Measurements from ENCODE around the gene SNX20.

SNX20 gene

GRCh38 chr16:50679266-50679665 lies 1.8 kb downstream of the SNX20 start:
- no peak for DNase-seq

GRCh38 chr16:50678531-50678930 lies 2.6 kb downstream of the SNX20 start:
- no peak for DNase-seq

GRCh38 chr16:50677351-50677750 lies 3.8 kb downstream of the SNX20 start:
- DNase-seq = no peak

- DNase-seq = no peak
Observed at GRCh38 chr16:50676684-50677225, 4.4 kb downstream of the SNX20 start.

- DNase-seq = no peak
Observed at GRCh38 chr16:50675686-50676610, 5.2 kb downstream of the SNX20 start.

GRCh38 chr16:50674831-50675230 lies 6.3 kb downstream of the SNX20 start:
- no peak for DNase-seq

GRCh38 chr16:50673496-50674275 lies 7.4 kb downstream of the SNX20 start:
- no peak for DNase-seq

- DNase-seq = peak; percentile 18
Observed at GRCh38 chr16:50671644-50672260, 9.4 kb downstream of the SNX20 start.

- no peak for DNase-seq
Observed at GRCh38 chr16:50670476-50670875, 10.6 kb downstream of the SNX20 start.

GRCh38 chr16:50669741-50670140 lies 11.4 kb downstream of the SNX20 start:
- no peak for DNase-seq

- DNase-seq = no peak
Observed at GRCh38 chr16:50668368-50669008, 12.6 kb downstream of the SNX20 start.

- no peak for DNase-seq
Observed at GRCh38 chr16:50667497-50668367, 13.4 kb downstream of the SNX20 start.

GRCh38 chr16:50666658-50667496 lies 14.2 kb downstream of the SNX20 start:
- DNase-seq = no peak

- peak; percentile 59 for DNase-seq
Observed at GRCh38 chr16:50665128-50665878, 15.8 kb downstream of the SNX20 start.

- DNase-seq = no peak
Observed at GRCh38 chr16:50664270-50664669, 16.8 kb downstream of the SNX20 start.

- DNase-seq = no peak
Observed at GRCh38 chr16:50662306-50662940, 18.7 kb downstream of the SNX20 start.

GRCh38 chr16:50659806-50660205 lies 21.3 kb downstream of the SNX20 start:
- no peak for DNase-seq

GRCh38 chr16:50657241-50657640 lies 23.9 kb downstream of the SNX20 start:
- DNase-seq = peak; percentile 45

- no peak for DNase-seq
Observed at GRCh38 chr16:50655558-50656055, 25.5 kb downstream of the SNX20 start.

All from NCI-H226 (cell line).